IMR-90 (cell line): ENCODE results near the gene GLCE.

Source experiments
- BHLHE40 ChIP-seq: fragments of 150-350 bp; IDR thresholded peaks from 2 replicates; pipeline ENCODE4 v1.6.1; 2016; ENCODE audit warnings: mild to moderate bottlenecking, low read depth, low read length
- CEBPB ChIP-seq: IDR thresholded peaks from 2 replicates; pipeline ENCODE4 v1.6.1; 2012; ENCODE audit warnings: low read depth, low read length, improper control_type of control experiment
- CTCF ChIP-seq: conservative IDR thresholded peaks from 2 replicates; pipeline ENCODE4 v1.5.1; 2012; ENCODE audit warnings: mild to moderate bottlenecking, low read depth, low read length, improper control_type of control experiment
- FOS ChIP-seq: fragments of 150-350 bp; IDR thresholded peaks from 2 replicates; pipeline ENCODE4 v1.6.1; 2016; ENCODE audit warnings: low read depth, low read length
- MAFK ChIP-seq: IDR thresholded peaks from 2 replicates; pipeline ENCODE4 v1.6.1; 2012; ENCODE audit warnings: low read depth, low read length, improper control_type of control experiment
- MAZ ChIP-seq: IDR thresholded peaks from 2 replicates; pipeline ENCODE4 v1.6.1; 2012; ENCODE audit warnings: low read depth, mild to moderate bottlenecking, low read length, improper control_type of control experiment, moderate library complexity, borderline replicate concordance
- MXI1 ChIP-seq: IDR thresholded peaks from 2 replicates; pipeline ENCODE4 v1.6.1; 2012; ENCODE audit warnings: low read depth, mild to moderate bottlenecking, low read length, moderate library complexity, borderline replicate concordance
- POLR2A ChIP-seq: IDR thresholded peaks from 2 replicates; pipeline ENCODE4 v1.6.1; 2012; ENCODE audit warnings: mild to moderate bottlenecking, low read depth, low read length
- RAD21 ChIP-seq: IDR thresholded peaks from 2 replicates; pipeline ENCODE4 v1.6.1; 2012; ENCODE audit warnings: low read length, improper control_type of control experiment
- RFX5 ChIP-seq: IDR thresholded peaks from 2 replicates; pipeline ENCODE4 v1.8.0; 2012; ENCODE audit warnings: low read depth, mild to moderate bottlenecking, low read length, moderate library complexity
- SMC3 ChIP-seq: fragments of 150-350 bp; IDR thresholded peaks from 2 replicates; pipeline ENCODE4 v1.6.1; 2016; ENCODE audit warnings: low read depth, mild to moderate bottlenecking, antibody characterized with exemption, low read length, moderate library complexity
- TF ChIP-seq, protein P1 (sequence below): fragments of 150-350 bp; IDR thresholded peaks from 2 replicates; pipeline ENCODE4 v1.6.1; 2017; ENCODE audit warnings: mild to moderate bottlenecking, antibody characterized with exemption, low read length, low read depth
- TF ChIP-seq, protein P2 (sequence below): fragments of 150-350 bp; IDR thresholded peaks from 2 replicates; pipeline ENCODE4 v1.6.1; 2016; ENCODE audit warnings: low read depth, mild to moderate bottlenecking, low read length, moderate library complexity, borderline replicate concordance

DNA sequence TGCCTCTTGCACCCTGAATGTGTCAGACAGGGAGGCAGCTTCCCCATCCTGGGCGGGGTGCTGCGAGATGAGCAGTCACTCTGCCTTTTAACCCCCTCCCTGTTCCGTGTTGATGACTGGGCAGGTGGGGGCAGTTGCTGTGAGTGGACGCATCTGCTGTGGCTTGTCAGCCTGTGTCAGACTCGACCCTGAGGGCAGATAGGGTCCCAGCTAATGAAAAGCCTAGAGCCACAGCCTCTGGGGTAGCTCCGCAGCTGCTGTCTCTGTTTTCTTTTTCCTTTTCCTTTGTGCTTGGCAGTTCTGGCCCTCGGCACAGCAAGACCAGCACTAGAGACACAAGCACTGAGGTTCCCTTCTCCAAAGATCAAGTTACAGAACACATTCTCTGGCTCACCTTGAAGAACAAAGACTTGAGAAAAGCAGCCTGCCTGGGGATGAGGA lies 43.0 kb upstream of the GLCE start:
- no peak for TF ChIP-seq CTCF
- TF ChIP-seq, protein P1, sequence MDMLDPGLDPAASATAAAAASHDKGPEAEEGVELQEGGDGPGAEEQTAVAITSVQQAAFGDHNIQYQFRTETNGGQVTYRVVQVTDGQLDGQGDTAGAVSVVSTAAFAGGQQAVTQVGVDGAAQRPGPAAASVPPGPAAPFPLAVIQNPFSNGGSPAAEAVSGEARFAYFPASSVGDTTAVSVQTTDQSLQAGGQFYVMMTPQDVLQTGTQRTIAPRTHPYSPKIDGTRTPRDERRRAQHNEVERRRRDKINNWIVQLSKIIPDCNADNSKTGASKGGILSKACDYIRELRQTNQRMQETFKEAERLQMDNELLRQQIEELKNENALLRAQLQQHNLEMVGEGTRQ = no peak
- TF ChIP-seq POLR2A = no peak
- TF ChIP-seq, protein P2, sequence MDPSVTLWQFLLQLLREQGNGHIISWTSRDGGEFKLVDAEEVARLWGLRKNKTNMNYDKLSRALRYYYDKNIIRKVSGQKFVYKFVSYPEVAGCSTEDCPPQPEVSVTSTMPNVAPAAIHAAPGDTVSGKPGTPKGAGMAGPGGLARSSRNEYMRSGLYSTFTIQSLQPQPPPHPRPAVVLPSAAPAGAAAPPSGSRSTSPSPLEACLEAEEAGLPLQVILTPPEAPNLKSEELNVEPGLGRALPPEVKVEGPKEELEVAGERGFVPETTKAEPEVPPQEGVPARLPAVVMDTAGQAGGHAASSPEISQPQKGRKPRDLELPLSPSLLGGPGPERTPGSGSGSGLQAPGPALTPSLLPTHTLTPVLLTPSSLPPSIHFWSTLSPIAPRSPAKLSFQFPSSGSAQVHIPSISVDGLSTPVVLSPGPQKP = no peak
- no peak for TF ChIP-seq CEBPB
- TF ChIP-seq FOS = no peak
- no peak for TF ChIP-seq MAFK
- no peak for TF ChIP-seq MXI1
- no peak for TF ChIP-seq SMC3
- TF ChIP-seq RAD21 = no peak
- TF ChIP-seq BHLHE40 = no peak
- TF ChIP-seq RFX5 = no peak
- TF ChIP-seq MAZ = no peak
